Omental fat pad (tissue), 4 donors: Measurements from ENCODE around the gene IL22. TPM values are rescaled to one million over a fixed set of nuclear protein-coding genes. Genes with fewer than 3 reads are reported as not detected.

ENCODE experiments used
- ATAC-seq: fragments of 150-250 bp; one replicate; pipeline ENCODE4 v1.9.1; 2016; ENCODE audit warnings: mild to moderate bottlenecking, moderate library complexity; ENCODE audit not compliant: low FRiP score
- DNase-seq: peaks from one replicate; pipeline ENCODE4 v3.0.0-alpha.2; 2019; ENCODE audit warnings: low spot score
- CTCF ChIP-seq, 3 donors: fragments of 450-650 bp; IDR thresholded peaks; one replicate each; pipeline ENCODE4 v1.5.1; 2016 to 2017; ENCODE audit warnings: antibody characterized with exemption in 3 of 3, mild to moderate bottlenecking in 3 of 3, moderate library complexity in 2 of 3
- total RNA-seq, 4 donors: library from RNA; depleted of rRNA; stranded (reverse); fragments of >200 nt; gene quantifications; one replicate each; pipeline ENCODE4 v1.1.0, GENCODE V29; 2016

The IL22 gene
- total RNA-seq, 4 donors from 2014 or later: not detected

- no peak for TF ChIP-seq CTCF (IDR thresholded peaks at IDR 0.05)
- no peak for ATAC-seq
- DNase-seq: no peak
Measured at GRCh38 chr12:68279227-68280054, 26.0 kb upstream of the IL22 start.

DNA sequence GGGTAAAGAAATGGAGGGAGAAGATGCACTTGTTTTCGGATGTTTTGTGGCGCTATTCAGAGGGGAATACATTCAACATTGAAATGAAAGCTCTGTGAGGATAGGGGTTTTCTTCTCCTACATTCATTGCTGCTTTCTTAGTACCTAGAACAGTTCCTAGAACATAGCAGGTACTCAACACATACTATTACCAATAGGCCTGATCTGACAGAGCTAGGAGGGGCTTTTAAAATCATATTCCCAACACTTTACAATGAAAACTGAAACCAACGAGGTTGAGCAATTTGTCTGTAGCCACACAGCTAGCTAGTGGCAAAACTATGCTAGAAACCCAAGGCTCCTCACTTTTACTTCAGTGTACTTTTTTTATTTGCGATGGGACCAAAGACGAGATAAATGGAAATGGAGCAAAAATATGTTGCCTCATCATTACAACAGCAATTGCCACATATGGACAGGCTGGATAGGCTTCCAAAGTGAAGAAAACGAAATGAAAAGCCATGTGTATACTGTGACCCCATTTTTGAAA is 23.1 kb upstream of the IL22 start:
- DNase-seq: no peak
- TF ChIP-seq CTCF (IDR thresholded peaks at IDR 0.05): no peak
- ATAC-seq: no peak

DNA sequence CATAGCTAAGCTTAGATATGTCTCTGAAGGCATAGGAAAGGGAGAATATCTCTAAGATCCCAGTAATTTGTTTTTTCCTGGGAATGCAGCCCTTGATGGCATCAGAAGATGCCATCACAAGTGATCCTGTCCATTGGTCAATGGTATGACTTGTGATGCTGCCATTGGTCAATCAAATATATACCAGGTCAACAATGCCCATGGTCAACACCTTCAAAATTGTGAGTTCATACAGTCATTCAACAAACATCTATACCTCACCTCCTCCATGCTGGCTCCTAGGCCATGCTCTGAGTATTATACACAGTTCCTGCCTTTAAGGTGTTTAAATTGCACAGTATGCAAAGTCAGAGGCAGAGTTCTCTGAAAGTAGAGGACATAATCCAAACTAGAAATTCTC is 19.3 kb upstream of the IL22 start:
- TF ChIP-seq CTCF (IDR thresholded peaks at IDR 0.05): no peak
- DNase-seq: no peak
- ATAC-seq: no peak

GRCh38 chr12:68271346-68271745 is 17.9 kb upstream of the IL22 start:
- no peak for TF ChIP-seq CTCF (IDR thresholded peaks at IDR 0.05)
- ATAC-seq (no peak), DNase-seq (no peak)

DNA sequence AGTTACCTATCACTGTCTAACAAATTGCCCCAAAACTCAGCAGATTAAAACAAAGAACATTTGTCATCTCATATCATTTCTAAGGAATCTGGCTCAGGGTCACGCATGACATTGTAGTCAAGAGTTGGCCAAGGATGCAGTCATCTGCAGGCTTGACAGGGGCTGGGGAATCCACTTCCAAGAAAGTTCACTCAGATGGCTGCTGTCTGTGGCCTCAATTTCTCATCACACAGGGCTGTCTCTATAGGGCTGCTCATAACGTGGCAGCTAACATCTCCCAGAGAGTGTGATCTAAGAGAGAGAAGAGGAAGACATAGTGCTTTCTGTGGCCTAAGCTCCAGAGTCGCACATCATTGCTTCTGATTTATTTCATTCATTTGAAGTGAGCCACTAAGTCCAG is 17.0 kb upstream of the IL22 start:
- DNase-seq (no peak), ATAC-seq (no peak)
- TF ChIP-seq CTCF (IDR thresholded peaks at IDR 0.05): no peak

DNA sequence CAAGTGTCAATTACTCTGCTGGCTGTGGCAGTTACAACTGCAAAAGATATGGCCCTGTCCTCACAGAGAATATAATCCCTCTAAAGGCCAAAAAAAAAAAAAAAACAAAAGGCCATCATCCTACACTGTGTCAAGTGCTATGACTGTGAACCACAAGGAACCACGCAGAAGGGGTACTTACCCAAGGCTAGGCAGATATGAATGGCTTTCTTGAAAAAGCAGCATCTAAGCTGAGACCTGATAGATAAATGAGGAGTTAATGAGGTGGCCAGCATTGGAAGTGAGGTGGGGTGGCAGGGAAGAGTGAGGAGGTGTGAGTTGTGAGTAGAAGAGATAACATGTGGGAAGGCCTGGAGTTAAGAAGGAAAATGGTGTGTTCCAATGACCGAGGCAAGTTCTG is 16.4 kb upstream of the IL22 start:
- DNase-seq: no peak
- TF ChIP-seq CTCF (IDR thresholded peaks at IDR 0.05): no peak
- ATAC-seq: no peak

GRCh38 chr12:68268967-68269366 is 15.6 kb upstream of the IL22 start:
- ATAC-seq (no peak), DNase-seq (no peak)
- no peak for TF ChIP-seq CTCF (IDR thresholded peaks at IDR 0.05)
